GM18508 (cell line): ENCODE data around the gene M1AP.

ENCODE experiments used
- ATAC-seq: cut with Tn5 transposase; IDR thresholded peaks from one replicate; pipeline ENCODE4 v1.9.1; 2021; ENCODE audit warnings: moderate number of reproducible peaks; ENCODE audit not compliant: insufficient read depth, unreplicated experiment

Gene M1AP

DNA sequence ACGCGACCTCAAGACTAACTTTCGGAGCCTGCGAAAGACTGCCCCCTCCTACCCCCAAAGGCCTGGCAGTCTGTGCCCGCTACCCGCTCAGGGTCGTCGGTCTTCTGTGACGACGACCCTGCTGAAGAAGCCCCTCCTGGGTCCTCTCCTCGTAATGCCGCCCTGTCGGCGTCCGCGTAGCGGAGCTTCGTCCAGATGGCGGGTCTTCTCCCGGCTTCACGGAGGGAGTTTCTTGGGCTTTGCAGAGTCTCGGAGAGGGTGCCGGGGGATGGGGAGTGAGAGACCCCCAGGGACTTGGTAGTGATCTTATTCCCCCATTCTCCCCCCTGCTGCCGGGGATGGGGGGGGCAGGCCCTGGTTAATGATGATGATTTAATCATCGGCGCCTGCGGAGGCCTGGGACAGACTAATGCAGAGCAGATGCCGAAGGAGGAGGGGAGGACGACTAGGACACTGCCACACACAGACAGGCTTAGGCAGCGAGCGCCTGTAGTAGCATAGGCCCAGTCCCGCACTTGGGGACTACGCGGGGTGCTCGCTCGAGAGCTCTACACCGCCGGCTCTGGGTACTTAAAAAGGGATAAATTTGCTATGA, 140.1 kb downstream of the M1AP start:
- ATAC-seq = no peak
